Trophoblast cell (in vitro differentiated cells and primary cell): ENCODE results near the gene PSMC3IP.

Experiments
- DNase-seq, 2 donors: peaks; one replicate each; pipeline ENCODE4 v3.0.0-alpha.2; 2016
- H2AFZ ChIP-seq: 2 replicates; pipeline ENCODE4 v1.6.1; 2013; ENCODE audit warnings: low read length, moderate library complexity, mild to moderate bottlenecking; ENCODE audit not compliant: insufficient read depth, poor library complexity
- H2AK5ac ChIP-seq: 2 replicates; pipeline ENCODE4 v1.6.1; 2013; ENCODE audit warnings: mild to moderate bottlenecking, low read length
- H2BK120ac ChIP-seq: 2 replicates; pipeline ENCODE4 v1.6.1; 2013; ENCODE audit warnings: low read length, mild to moderate bottlenecking, moderate library complexity; ENCODE audit not compliant: insufficient read depth, poor library complexity
- H2BK12ac ChIP-seq: 2 replicates; pipeline ENCODE4 v1.6.1; 2013; ENCODE audit warnings: mild to moderate bottlenecking, low read length, moderate library complexity
- H2BK5ac ChIP-seq: 2 replicates; pipeline ENCODE4 v1.6.1; 2013; ENCODE audit warnings: low read length, low read depth, moderate library complexity, mild to moderate bottlenecking; ENCODE audit not compliant: poor library complexity
- H3K14ac ChIP-seq: 2 replicates; pipeline ENCODE4 v1.6.1; 2013; ENCODE audit warnings: mild to moderate bottlenecking, low read length
- H3K18ac ChIP-seq: 2 replicates; pipeline ENCODE4 v1.6.1; 2013; ENCODE audit warnings: mild to moderate bottlenecking, low read length
- H3K23ac ChIP-seq: 2 replicates; pipeline ENCODE4 v1.6.1; 2013; ENCODE audit warnings: low read length
- H3K27ac ChIP-seq: 2 replicates; pipeline ENCODE4 v1.5.1; 2013; ENCODE audit warnings: low read depth, mild to moderate bottlenecking, inconsistent platforms, low read length, moderate library complexity
- H3K27me3 ChIP-seq: 2 replicates; pipeline ENCODE4 v1.6.1; 2013; ENCODE audit warnings: inconsistent platforms, mild to moderate bottlenecking, low read length, moderate library complexity; ENCODE audit not compliant: insufficient read depth
- H3K36me3 ChIP-seq, 2 experiments: 1 replicate in 1 of 2; 2 replicates in 1 of 2; pipeline ENCODE4 v1.6.1; 2013; ENCODE audit warnings: low read length in 2 of 2, mild to moderate bottlenecking in 2 of 2, moderate library complexity in 1 of 2; ENCODE audit not compliant: insufficient read depth in 2 of 2, control insufficient read depth in 1 of 2
- H3K4ac ChIP-seq: 2 replicates; pipeline ENCODE4 v1.6.1; 2013; ENCODE audit warnings: low read depth, mild to moderate bottlenecking, low read length, moderate library complexity
- H3K4me1 ChIP-seq, 2 experiments: 1 replicate in 1 of 2; 2 replicates in 1 of 2; pipeline ENCODE4 v1.6.1; 2013; ENCODE audit warnings: low read length in 2 of 2, mild to moderate bottlenecking in 2 of 2, moderate library complexity in 1 of 2; ENCODE audit not compliant: insufficient read depth in 2 of 2, control insufficient read depth in 1 of 2
- H3K4me2 ChIP-seq: 2 replicates; pipeline ENCODE4 v1.6.1; 2013; ENCODE audit warnings: inconsistent platforms, mild to moderate bottlenecking, low read length, moderate library complexity
- H3K4me3 ChIP-seq: 2 replicates; pipeline ENCODE4 v1.5.1; 2013; ENCODE audit warnings: mild to moderate bottlenecking, low read depth, low read length, inconsistent platforms
- H3K79me1 ChIP-seq: one replicate; pipeline ENCODE4 v1.6.1; 2013; ENCODE audit warnings: low read length
- H3K79me2 ChIP-seq: 2 replicates; pipeline ENCODE4 v1.6.1; 2013; ENCODE audit warnings: low read length, mild to moderate bottlenecking; ENCODE audit not compliant: control insufficient read depth, insufficient read depth, poor library complexity
- H3K9ac ChIP-seq: 2 replicates; pipeline ENCODE4 v1.6.1; 2013; ENCODE audit warnings: mild to moderate bottlenecking, low read length
- H3K9me3 ChIP-seq: 2 replicates; pipeline ENCODE4 v1.6.1; 2013; ENCODE audit warnings: low read depth, mild to moderate bottlenecking, control low read depth, inconsistent platforms, low read length; ENCODE audit not compliant: insufficient read depth
- H4K12ac ChIP-seq: 2 replicates; pipeline ENCODE4 v1.6.1; 2013; ENCODE audit warnings: low read depth, mild to moderate bottlenecking, low read length, moderate library complexity
- H4K8ac ChIP-seq: 2 replicates; pipeline ENCODE4 v1.6.1; 2013; ENCODE audit warnings: low read depth, mild to moderate bottlenecking, low read length, moderate library complexity
- H4K91ac ChIP-seq: one replicate; pipeline ENCODE4 v1.6.1; 2013; ENCODE audit warnings: low read depth, mild to moderate bottlenecking, low read length, moderate library complexity
- WGBS: extraction: QIAGEN DNeasy Blood & Tissue Kit; methylation state at CpG from one replicate; pipeline ENCODE4 v1.1.7; 2013; ENCODE audit warnings: missing lambda C conversion rate; ENCODE audit not compliant: insufficient read length, insufficient coverage; ENCODE audit errors: extremely low coverage; 5-methylcytosine and 5-hydroxymethylcytosine counted together

The PSMC3IP gene

DNA sequence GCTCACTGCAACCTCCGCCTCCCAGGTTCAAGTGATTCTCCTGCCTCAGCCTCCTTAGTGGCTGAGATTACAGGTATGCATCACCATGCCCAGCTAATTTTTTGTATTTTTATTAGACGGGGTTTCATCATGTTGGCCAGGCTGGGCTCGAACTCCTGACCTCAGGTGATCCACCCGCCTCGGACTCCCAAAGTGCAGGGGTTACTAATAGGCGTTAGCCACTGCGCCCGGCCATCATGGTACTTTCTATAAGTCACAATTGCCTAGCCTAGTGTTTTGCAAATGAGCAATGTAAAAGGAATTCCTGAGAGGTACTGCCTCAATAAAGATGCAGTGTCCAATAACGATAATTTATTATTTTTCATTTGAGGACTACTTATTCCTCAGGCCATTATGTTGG is 13.9 kb upstream of the PSMC3IP start:
- no peak overlapping the region for H3K27ac ChIP-seq
- H2AK5ac ChIP-seq = no peak overlapping the region
- H2BK120ac ChIP-seq = no peak overlapping the region
- H3K4me2 ChIP-seq = no peak overlapping the region
- no peak overlapping the region for H3K18ac ChIP-seq
- H3K27me3 ChIP-seq = no peaks in the 10 kb centered on the region
- no peak overlapping the region for H4K91ac ChIP-seq
- H3K79me2 ChIP-seq = no peaks in the 10 kb centered on the region
- H2AFZ ChIP-seq = no peak overlapping the region
- H3K9ac ChIP-seq = no peak overlapping the region
- no peaks in the 10 kb centered on the region for H3K4me1 ChIP-seq
- H3K36me3 ChIP-seq = peaks cover 13 to 33% of the 10 kb centered on the region in 2 experiments
- H2BK12ac ChIP-seq = no peak overlapping the region
- DNase-seq = no peak
- H3K4ac ChIP-seq = no peak overlapping the region
- H3K79me1 ChIP-seq = no peaks in the 10 kb centered on the region
- peaks cover 2% of the 10 kb centered on the region for H3K9me3 ChIP-seq
- no peak overlapping the region for H2BK5ac ChIP-seq
- no peak overlapping the region for H3K23ac ChIP-seq
- no peak overlapping the region for H4K8ac ChIP-seq
- no peak overlapping the region for H3K14ac ChIP-seq
- WGBS = no CpG with 5 or more reads among the region's 9 CpGs
- no peak overlapping the region for H4K12ac ChIP-seq
- no peak overlapping the region for H3K4me3 ChIP-seq

DNA sequence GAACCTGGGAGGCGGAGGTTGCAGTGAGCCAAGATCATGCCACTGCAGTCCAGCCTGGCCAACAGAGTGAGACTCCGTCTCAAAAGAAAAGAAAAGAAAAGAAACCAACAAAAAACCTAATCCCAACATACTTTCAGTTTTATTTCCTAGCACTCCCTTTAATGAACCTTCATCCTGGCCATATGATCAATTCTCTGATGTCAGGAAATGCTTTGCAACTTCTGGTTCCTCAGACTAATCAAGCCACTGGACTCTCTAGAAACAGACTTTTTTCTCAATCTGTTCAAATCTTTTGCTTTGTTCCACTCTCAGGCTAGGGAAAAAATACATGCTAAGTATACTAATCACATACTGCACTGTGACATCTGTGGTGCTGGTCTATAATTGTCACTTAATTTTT is 13.4 kb upstream of the PSMC3IP start:
- no peak overlapping the region for H2BK120ac ChIP-seq
- H4K91ac ChIP-seq = no peak overlapping the region
- H3K14ac ChIP-seq = no peak overlapping the region
- H4K12ac ChIP-seq = no peak overlapping the region
- no peak overlapping the region for H4K8ac ChIP-seq
- no peak overlapping the region for H2BK5ac ChIP-seq
- no peak overlapping the region for H3K4me3 ChIP-seq
- H3K23ac ChIP-seq = no peak overlapping the region
- no peaks in the 10 kb centered on the region for H3K4me1 ChIP-seq
- no peak for DNase-seq
- no peak overlapping the region for H3K9ac ChIP-seq
- peaks cover 13 to 36% of the 10 kb centered on the region in 2 experiments for H3K36me3 ChIP-seq
- WGBS = no CpG with 5 or more reads among the region's 2 CpGs
- H3K4ac ChIP-seq = no peak overlapping the region
- H2AFZ ChIP-seq = no peak overlapping the region
- no peak overlapping the region for H3K27ac ChIP-seq
- no peaks in the 10 kb centered on the region for H3K79me2 ChIP-seq
- no peak overlapping the region for H3K4me2 ChIP-seq
- no peaks in the 10 kb centered on the region for H3K79me1 ChIP-seq
- H3K18ac ChIP-seq = no peak overlapping the region
- no peak overlapping the region for H2BK12ac ChIP-seq
- H3K9me3 ChIP-seq = peaks cover 2% of the 10 kb centered on the region
- no peak overlapping the region for H2AK5ac ChIP-seq
- H3K27me3 ChIP-seq = no peaks in the 10 kb centered on the region

DNA sequence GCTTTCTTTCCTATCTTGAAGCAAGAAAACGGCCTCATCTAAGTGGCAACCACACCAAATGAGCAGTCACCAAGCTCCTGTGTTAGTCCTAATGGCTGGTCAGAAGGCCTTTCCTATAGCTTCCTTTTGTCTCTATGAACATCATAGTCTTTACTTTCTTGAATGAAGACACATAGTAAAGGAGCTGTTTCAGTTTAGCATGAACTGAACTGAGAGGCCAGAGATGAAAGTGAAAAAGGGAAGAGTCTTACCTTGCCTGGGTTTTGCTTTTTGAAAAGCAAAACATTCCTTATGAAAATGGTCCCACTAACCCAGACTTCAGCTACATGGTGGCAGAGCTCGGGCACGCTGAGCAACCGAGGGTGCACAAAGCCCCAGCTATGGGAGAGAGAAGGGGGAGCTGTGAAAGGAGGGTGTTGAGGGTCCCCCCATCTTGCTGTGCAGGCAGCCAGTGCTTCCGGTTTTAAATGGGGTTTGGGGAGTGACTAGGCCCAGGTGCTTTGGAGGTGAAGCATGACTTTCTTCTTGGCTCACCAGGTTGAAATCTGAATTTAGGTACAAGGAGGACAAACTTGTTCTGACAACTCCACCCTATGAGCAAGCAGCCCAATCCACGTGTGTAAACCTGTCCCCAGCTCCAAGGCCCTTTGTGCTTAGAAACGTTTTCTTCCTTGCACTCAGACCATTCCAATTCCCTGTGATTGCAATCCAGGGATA is 9.1 kb upstream of the PSMC3IP start:
- Histone ChIP-seq H2AFZ (no peak overlapping the region), H3K4me3 (no peak overlapping the region), H3K27me3 (no peaks in the 10 kb centered on the region), H3K4ac (no peak overlapping the region), H4K8ac (no peak overlapping the region), H3K18ac (no peak overlapping the region), H3K79me1 (no peaks in the 10 kb centered on the region), H3K14ac (no peak overlapping the region), H3K4me1 (no peaks in the 10 kb centered on the region), H2BK12ac (no peak overlapping the region), H3K9me3 (peaks cover 2% of the 10 kb centered on the region), H4K91ac (no peak overlapping the region), H2AK5ac (no peak overlapping the region), H2BK5ac (no peak overlapping the region), H3K36me3 (peaks cover 40 to 68% of the 10 kb centered on the region in 2 experiments), H3K9ac (no peak overlapping the region), H2BK120ac (no peak overlapping the region), H3K4me2 (no peak overlapping the region), H3K23ac (no peak overlapping the region), H3K27ac (no peak overlapping the region), H4K12ac (no peak overlapping the region), H3K79me2 (no peaks in the 10 kb centered on the region)
- DNase-seq = no peak
- WGBS = no CpG with 5 or more reads among the region's 7 CpGs

DNA sequence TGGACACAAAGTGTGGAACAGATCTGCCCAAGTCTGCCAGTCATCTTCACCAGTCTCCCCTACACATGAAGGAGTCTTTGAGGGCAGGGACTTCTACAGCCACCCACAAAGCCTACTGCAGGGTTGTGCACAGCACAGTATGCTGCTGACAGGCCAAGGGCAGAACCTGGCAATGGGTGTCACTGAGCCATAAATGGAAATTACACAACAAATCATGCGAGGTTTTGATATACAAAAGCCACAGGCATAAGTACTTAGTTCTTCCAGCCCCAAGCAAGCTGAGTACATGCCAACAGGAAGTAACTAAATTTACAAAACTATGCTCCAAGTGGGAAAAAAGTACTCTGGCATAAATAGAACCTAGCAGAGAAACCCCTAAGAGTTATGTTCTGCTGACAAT is 7.8 kb upstream of the PSMC3IP start:
- no peak overlapping the region for H2BK5ac ChIP-seq
- H3K4me2 ChIP-seq = no peak overlapping the region
- H3K9ac ChIP-seq = no peak overlapping the region
- H3K18ac ChIP-seq = no peak overlapping the region
- no peak overlapping the region for H2BK12ac ChIP-seq
- H3K4me1 ChIP-seq = no peaks in the 10 kb centered on the region
- H2AFZ ChIP-seq = no peak overlapping the region
- H3K79me1 ChIP-seq = no peaks in the 10 kb centered on the region
- H3K23ac ChIP-seq = no peak overlapping the region
- H3K14ac ChIP-seq = no peak overlapping the region
- H3K4me3 ChIP-seq = no peak overlapping the region
- no peak overlapping the region for H4K8ac ChIP-seq
- H3K36me3 ChIP-seq = peaks cover 43 to 69% of the 10 kb centered on the region in 2 experiments
- no peak overlapping the region for H2BK120ac ChIP-seq
- WGBS = no CpG with 5 or more reads among the region's 1 CpG
- no peaks in the 10 kb centered on the region for H3K27me3 ChIP-seq
- H3K4ac ChIP-seq = no peak overlapping the region
- no peak for DNase-seq
- no peak overlapping the region for H4K91ac ChIP-seq
- H4K12ac ChIP-seq = no peak overlapping the region
- peaks cover 2% of the 10 kb centered on the region for H3K9me3 ChIP-seq
- H3K27ac ChIP-seq = no peak overlapping the region
- H2AK5ac ChIP-seq = no peak overlapping the region
- H3K79me2 ChIP-seq = no peaks in the 10 kb centered on the region
